HEK293T (cell line): ENCODE data around the gene SLAIN1.

Experiments
- CTBP1 ChIP-seq: fragments of 450-650 bp; IDR thresholded peaks from 2 replicates; pipeline ENCODE4 v1.6.1; 2016; ENCODE audit warnings: borderline replicate concordance
- FOXA1 ChIP-seq: fragments of 450-650 bp; IDR thresholded peaks from 2 replicates; pipeline ENCODE4 v1.6.1; 2016; ENCODE audit warnings: mild to moderate bottlenecking
- HDGF ChIP-seq: fragments of 450-650 bp; IDR thresholded peaks from 2 replicates; pipeline ENCODE4 v1.6.1; 2017; ENCODE audit warnings: antibody characterized with exemption, borderline replicate concordance
- LEF1 ChIP-seq: fragments of 450-650 bp; IDR thresholded peaks from 2 replicates; pipeline ENCODE4 v1.6.1; 2017; ENCODE audit warnings: mild to moderate bottlenecking, borderline replicate concordance
- NFRKB ChIP-seq: fragments of 450-650 bp; IDR thresholded peaks from 2 replicates; pipeline ENCODE4 v1.6.1; 2016; ENCODE audit warnings: mild to moderate bottlenecking, moderate library complexity
- TARDBP ChIP-seq: fragments of 450-650 bp; IDR thresholded peaks from 2 replicates; pipeline ENCODE4 v1.6.1; 2016

- TF ChIP-seq CTBP1 (no peak), FOXA1 (no peak), NFRKB (no peak), LEF1 (no peak), TARDBP (no peak), HDGF (no peak)
Observed at GRCh38 chr13:77701305-77701704, 3.8 kb downstream of the SLAIN1 start.
